H9 (cell line): ENCODE data around the gene CCL20. TPM values are rescaled to one million over a fixed set of nuclear protein-coding genes. Genes with fewer than 3 reads are reported as not detected.

Experiments
- DNase-seq: peaks from one replicate; pipeline ENCODE4 v3.0.0-alpha.2; 2017
- H2AFZ ChIP-seq: one replicate; pipeline ENCODE4 v1.6.1; 2013; ENCODE audit warnings: mild to moderate bottlenecking, low read length, control low read depth, moderate library complexity
- H2AK5ac ChIP-seq: 2 replicates; pipeline ENCODE4 v1.6.1; 2013; ENCODE audit warnings: low read length, control low read depth, mixed read lengths; ENCODE audit not compliant: insufficient read length
- H2BK120ac ChIP-seq: one replicate; pipeline ENCODE4 v1.6.1; 2013; ENCODE audit warnings: low read depth, mild to moderate bottlenecking, low read length, control low read depth, inconsistent platforms; ENCODE audit not compliant: poor library complexity, severe bottlenecking
- H2BK12ac ChIP-seq: 2 replicates; pipeline ENCODE4 v1.6.1; 2013; ENCODE audit warnings: low read length, control low read depth, mixed read lengths, low read depth; ENCODE audit not compliant: insufficient read length
- H2BK15ac ChIP-seq: 2 replicates; pipeline ENCODE4 v1.6.1; 2013; ENCODE audit warnings: low read depth, low read length, control low read depth
- H2BK20ac ChIP-seq: one replicate; pipeline ENCODE4 v1.6.1; 2013; ENCODE audit warnings: low read depth, mild to moderate bottlenecking, low read length, control low read depth, inconsistent platforms; ENCODE audit not compliant: poor library complexity, severe bottlenecking
- H2BK5ac ChIP-seq: 2 replicates; pipeline ENCODE4 v1.6.1; 2013; ENCODE audit warnings: low read length, control low read depth, mixed read lengths; ENCODE audit not compliant: insufficient read length
- H3K14ac ChIP-seq: 2 replicates; pipeline ENCODE4 v1.6.1; 2013; ENCODE audit warnings: low read length, control low read depth; ENCODE audit not compliant: insufficient read depth
- H3K18ac ChIP-seq: 2 replicates; pipeline ENCODE4 v1.6.1; 2013; ENCODE audit warnings: low read depth, mild to moderate bottlenecking, mixed read lengths, low read length, control low read depth; ENCODE audit not compliant: insufficient read length
- H3K23ac ChIP-seq: 2 replicates; pipeline ENCODE4 v1.6.1; 2013; ENCODE audit warnings: low read length, control low read depth, mixed read lengths, low read depth; ENCODE audit not compliant: insufficient read length
- H3K23me2 ChIP-seq: 2 replicates; pipeline ENCODE4 v1.6.1; 2013; ENCODE audit warnings: low read depth, mild to moderate bottlenecking, mixed read lengths, low read length, control low read depth; ENCODE audit not compliant: insufficient read length, poor library complexity, severe bottlenecking
- H3K27ac ChIP-seq: 2 replicates; pipeline ENCODE4 v1.5.1; 2013; ENCODE audit warnings: low read length, control low read depth, mixed read lengths, low read depth; ENCODE audit not compliant: insufficient read length
- H3K27me3 ChIP-seq: 2 replicates; pipeline ENCODE4 v1.6.1; 2013; ENCODE audit warnings: low read length, control low read depth, inconsistent platforms; ENCODE audit not compliant: insufficient read depth
- H3K4ac ChIP-seq: 2 replicates; pipeline ENCODE4 v1.6.1; 2013; ENCODE audit warnings: low read depth, mild to moderate bottlenecking, control low read depth, inconsistent platforms, low read length, moderate library complexity
- H3K4me1 ChIP-seq: 2 replicates; pipeline ENCODE4 v1.6.1; 2013; ENCODE audit warnings: low read length, control low read depth, inconsistent platforms; ENCODE audit not compliant: insufficient read depth
- H3K4me2 ChIP-seq: 2 replicates; pipeline ENCODE4 v1.6.1; 2013; ENCODE audit warnings: low read length, control low read depth, mixed read lengths; ENCODE audit not compliant: insufficient read length, insufficient read depth
- H3K56ac ChIP-seq: 2 replicates; pipeline ENCODE4 v1.6.1; 2013; ENCODE audit warnings: low read depth, mild to moderate bottlenecking, mixed read lengths, low read length, control low read depth; ENCODE audit not compliant: insufficient read length
- H3K79me1 ChIP-seq: 2 replicates; pipeline ENCODE4 v1.6.1; 2013; ENCODE audit warnings: low read depth, mild to moderate bottlenecking, moderate library complexity, low read length, control low read depth, inconsistent platforms; ENCODE audit not compliant: insufficient read depth, poor library complexity, severe bottlenecking
- H3K79me2 ChIP-seq: 2 replicates; pipeline ENCODE4 v1.6.1; 2013; ENCODE audit warnings: low read length, control low read depth, inconsistent platforms; ENCODE audit not compliant: insufficient read depth
- H3K9ac ChIP-seq: 2 replicates; pipeline ENCODE4 v1.6.1; 2013; ENCODE audit warnings: low read length, control low read depth, mixed read lengths; ENCODE audit not compliant: insufficient read length; ENCODE audit errors: extremely low read depth
- H3K9me3 ChIP-seq: one replicate; pipeline ENCODE4 v1.6.1; 2013; ENCODE audit warnings: low read depth, low read length, inconsistent platforms; ENCODE audit not compliant: control insufficient read depth
- H3T11ph ChIP-seq: one replicate; pipeline ENCODE4 v1.6.1; 2013; ENCODE audit warnings: mild to moderate bottlenecking, low read length, control low read depth, inconsistent platforms
- H4K20me1 ChIP-seq: one replicate; pipeline ENCODE4 v1.6.1; 2013; ENCODE audit not compliant: control insufficient read depth, insufficient read length, insufficient read depth
- H4K5ac ChIP-seq: 2 replicates; pipeline ENCODE4 v1.6.1; 2013; ENCODE audit warnings: low read depth, mild to moderate bottlenecking, mixed read lengths, low read length, control low read depth; ENCODE audit not compliant: insufficient read length
- H4K8ac ChIP-seq: replicated peaks from 2 replicates; pipeline ENCODE4 v1.6.1; 2013; ENCODE audit warnings: low read length, control low read depth, mixed read lengths, low read depth; ENCODE audit not compliant: insufficient read length
- H4K91ac ChIP-seq: 2 replicates; pipeline ENCODE4 v1.6.1; 2013; ENCODE audit warnings: low read depth, mild to moderate bottlenecking, moderate library complexity, mixed read lengths, low read length, control low read depth; ENCODE audit not compliant: insufficient read length
- H3K27ac Mint-ChIP-seq, 3 experiments: 2 replicates in 2 of 3; 3 replicates in 1 of 3; pipeline ENCODE4 v1.8.0; 2020 to 2021; ENCODE audit warnings: mixed read lengths in 3 of 3, mild to moderate bottlenecking in 1 of 3, moderate library complexity in 1 of 3
- H3K27me3 Mint-ChIP-seq: 2 replicates; pipeline ENCODE4 v1.8.0; 2021; ENCODE audit warnings: low read depth, mild to moderate bottlenecking, moderate library complexity, mixed read lengths
- H3K36me3 Mint-ChIP-seq, 3 experiments: 2 replicates in 2 of 3; 3 replicates in 1 of 3; pipeline ENCODE4 v1.8.0; 2020 to 2021; ENCODE audit warnings: low read depth in 3 of 3, mixed read lengths in 3 of 3; ENCODE audit not compliant: insufficient read depth in 1 of 3
- H3K4me1 Mint-ChIP-seq, 2 experiments: 2 replicates each; pipeline ENCODE4 v1.8.0; 2020; ENCODE audit warnings: mixed read lengths in 2 of 2
- H3K4me3 Mint-ChIP-seq, 2 experiments: 2 replicates in 1 of 2; 3 replicates in 1 of 2; pipeline ENCODE4 v1.8.0; 2020 to 2021; ENCODE audit warnings: mild to moderate bottlenecking in 2 of 2, mixed read lengths in 2 of 2, moderate library complexity in 1 of 2
- H3K9me3 Mint-ChIP-seq, 2 experiments: 2 replicates in 1 of 2; 3 replicates in 1 of 2; pipeline ENCODE4 v1.8.0; 2020; ENCODE audit warnings: mild to moderate bottlenecking in 2 of 2, mixed read lengths in 2 of 2, moderate library complexity in 1 of 2
- WGBS: extraction: QIAGEN DNeasy Blood & Tissue Kit; methylation state at CpG from one replicate; pipeline ENCODE4 v1.1.7; 2013; ENCODE audit warnings: missing lambda C conversion rate, low lambda C conversion rate, mixed read lengths; ENCODE audit not compliant: insufficient read length; ENCODE audit errors: extremely low coverage; 5-methylcytosine and 5-hydroxymethylcytosine counted together
- total RNA-seq: library from RNA; stranded (reverse); gene quantifications from 2 replicates; pipeline ENCODE4 v1.2.1, GENCODE V29; 2021
- TF ChIP-seq, protein P1 (sequence below): fragments of 200-600 bp; sonication (generic); conservative IDR thresholded peaks from 3 replicates; pipeline ENCODE4 v1.8.0; 2021; ENCODE audit warnings: antibody characterized with exemption, mild to moderate bottlenecking

CCL20 gene
- total RNA-seq, 1 experiment from 2014 or later, result not detected

DNA sequence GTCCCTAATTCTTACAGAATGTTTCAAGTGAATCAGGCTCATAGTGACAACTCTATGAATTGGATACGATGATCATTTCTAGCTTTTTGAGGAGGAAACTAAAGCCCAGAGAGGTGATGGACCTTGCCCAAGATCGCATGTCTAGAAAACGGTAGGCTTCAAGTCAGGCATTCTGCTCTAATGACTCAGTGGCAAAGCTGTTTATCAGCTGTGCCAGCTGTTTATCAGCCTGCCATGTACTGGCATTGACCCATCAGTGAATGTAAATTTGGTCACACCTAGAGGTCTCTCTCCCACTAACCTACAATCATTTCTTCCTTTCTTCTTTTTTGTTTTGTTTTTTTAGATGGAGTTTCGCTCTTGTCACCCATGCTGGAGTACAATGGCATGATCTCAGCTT lies 51.6 kb downstream of the CCL20 start:
- Histone ChIP-seq H4K91ac (no peak overlapping the region), H2BK5ac (no peak overlapping the region), H2BK120ac (no peak overlapping the region), H4K5ac (no peak overlapping the region), H3K23me2 (no peaks in the 10 kb centered on the region), H3K4ac (no peak overlapping the region), H3K27ac (no peak overlapping the region), H3K14ac (no peak overlapping the region), H3K9ac (no peak overlapping the region), H3K4me1 (peaks cover 2% of the 10 kb centered on the region; the same call in 1 of the 2 replicates), H3T11ph (no peak overlapping the region), H3K18ac (no peak overlapping the region), H3K79me2 (no peaks in the 10 kb centered on the region), H3K9me3 (no peaks in the 10 kb centered on the region), H2BK15ac (no peak overlapping the region), H3K4me2 (no peak overlapping the region), H3K23ac (no peak overlapping the region), H4K8ac (no peak overlapping the region), H2BK20ac (no peak overlapping the region), H2AFZ (no peak overlapping the region), H4K20me1 (no peaks in the 10 kb centered on the region), H3K79me1 (no peaks in the 10 kb centered on the region), H2AK5ac (no peak overlapping the region), H2BK12ac (no peak overlapping the region), H3K27me3 (no peaks in the 10 kb centered on the region), H3K56ac (no peak overlapping the region)
- TF ChIP-seq, protein P1, sequence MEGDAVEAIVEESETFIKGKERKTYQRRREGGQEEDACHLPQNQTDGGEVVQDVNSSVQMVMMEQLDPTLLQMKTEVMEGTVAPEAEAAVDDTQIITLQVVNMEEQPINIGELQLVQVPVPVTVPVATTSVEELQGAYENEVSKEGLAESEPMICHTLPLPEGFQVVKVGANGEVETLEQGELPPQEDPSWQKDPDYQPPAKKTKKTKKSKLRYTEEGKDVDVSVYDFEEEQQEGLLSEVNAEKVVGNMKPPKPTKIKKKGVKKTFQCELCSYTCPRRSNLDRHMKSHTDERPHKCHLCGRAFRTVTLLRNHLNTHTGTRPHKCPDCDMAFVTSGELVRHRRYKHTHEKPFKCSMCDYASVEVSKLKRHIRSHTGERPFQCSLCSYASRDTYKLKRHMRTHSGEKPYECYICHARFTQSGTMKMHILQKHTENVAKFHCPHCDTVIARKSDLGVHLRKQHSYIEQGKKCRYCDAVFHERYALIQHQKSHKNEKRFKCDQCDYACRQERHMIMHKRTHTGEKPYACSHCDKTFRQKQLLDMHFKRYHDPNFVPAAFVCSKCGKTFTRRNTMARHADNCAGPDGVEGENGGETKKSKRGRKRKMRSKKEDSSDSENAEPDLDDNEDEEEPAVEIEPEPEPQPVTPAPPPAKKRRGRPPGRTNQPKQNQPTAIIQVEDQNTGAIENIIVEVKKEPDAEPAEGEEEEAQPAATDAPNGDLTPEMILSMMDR, result no peak
- Mint-ChIP-seq H3K9me3 (no peaks in the 10 kb centered on the region), H3K4me1 (peaks cover 24 to 33% of the 10 kb centered on the region in 2 experiments), H3K4me3 (no peak overlapping the region), H3K27me3 (no peaks in the 10 kb centered on the region), H3K27ac (no peak overlapping the region), H3K36me3 (no peaks in the 10 kb centered on the region)
- no CpG with 5 or more reads among the region's 4 CpGs for WGBS
- DNase-seq, result no peak

Other genes with a start within 250 kb of the CCL20 start
- not detected in 2 replicates for gene SCYGR2, start 214.9 kb upstream of the CCL20 start, total RNA-seq
- gene SCYGR3, start 199.0 kb upstream of the CCL20 start, total RNA-seq, result not detected in 2 replicates
- gene SCYGR4, start 196.3 kb upstream of the CCL20 start, total RNA-seq, result not detected in 2 replicates
- not detected in 2 replicates for gene SCYGR5, start 147.0 kb upstream of the CCL20 start, total RNA-seq
- 1.8 and 2.3 TPM in 2 replicates for gene SLC19A3, start 95.8 kb upstream of the CCL20 start, total RNA-seq
- gene SCYGR6, start 89.1 kb upstream of the CCL20 start, total RNA-seq, result not detected in 2 replicates
- gene SCYGR7, start 85.5 kb upstream of the CCL20 start, total RNA-seq, result not detected in 2 replicates
- not detected in 2 replicates for gene SCYGR8, start 67.9 kb upstream of the CCL20 start, total RNA-seq
- 0.37 TPM in 1 of 2 replicates, not detected in the other for gene DAW1, start 57.8 kb downstream of the CCL20 start, total RNA-seq